ENCODE measurements around the gene RNASE9.

The RNASE9 gene

DNA sequence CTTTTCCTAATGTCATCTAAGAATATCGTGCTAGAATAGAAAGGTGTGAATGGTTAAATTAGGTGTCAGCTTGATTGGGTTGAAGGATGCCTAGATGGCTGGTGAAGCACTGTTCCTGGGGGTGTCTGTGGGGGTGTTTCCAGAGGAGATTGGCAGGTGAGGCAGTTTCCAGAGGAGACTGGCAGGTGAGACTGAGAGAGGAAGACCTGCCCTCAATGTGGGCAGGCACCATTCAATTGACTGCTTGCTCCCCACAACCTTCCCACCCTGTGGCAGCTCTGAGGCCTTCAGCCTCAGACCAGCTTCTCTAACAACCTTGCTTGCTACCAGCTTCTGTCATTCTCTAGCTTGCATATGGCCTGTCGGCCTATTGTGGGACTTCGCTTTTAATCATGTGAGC lies 9.2 kb downstream of the RNASE9 start:
- H3K36me3 ChIP-seq (ENCODE audit: control insufficient read depth in 1 of 2, insufficient read depth in 2 of 2, low read length in 2 of 2) = no peaks in the 10 kb centered on the region
- no peaks in the 10 kb centered on the region for H3K9me3 ChIP-seq (ENCODE audit: control insufficient read depth in 1 of 2, low read length in 2 of 2)
- H3K27ac ChIP-seq (ENCODE audit: low read length) = no peak overlapping the region
- no peaks in the 10 kb centered on the region for H3K27me3 ChIP-seq (ENCODE audit: low read depth, low read length)
- H3K4me3 ChIP-seq (ENCODE audit: low read depth in 1 of 2, low read length in 2 of 2) = no peak overlapping the region
- H3K4me1 ChIP-seq (ENCODE audit: control insufficient read depth in 1 of 2, insufficient read depth in 2 of 2, low read length in 2 of 2) = no peaks in the 10 kb centered on the region

DNA sequence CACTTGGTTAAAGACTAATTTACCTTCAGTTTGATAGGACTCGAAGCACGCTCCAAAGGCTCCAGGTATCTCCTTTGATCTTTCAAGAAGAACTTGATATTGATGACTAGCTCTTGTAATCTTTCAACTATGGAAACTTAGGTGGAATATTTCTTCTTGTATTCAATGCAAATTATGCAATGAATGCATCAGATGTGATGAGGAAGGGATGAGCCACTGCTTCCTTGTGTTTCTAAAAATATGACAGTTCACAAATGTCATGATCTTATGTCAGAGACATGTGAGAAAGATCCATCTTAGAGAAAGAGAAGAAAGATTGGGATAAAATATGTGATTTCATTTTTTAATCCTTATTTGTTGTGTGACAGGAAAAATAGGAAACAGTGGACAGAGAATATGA lies 9.9 kb downstream of the RNASE9 start:
- Histone ChIP-seq H3K36me3 (ENCODE audit: control insufficient read depth in 1 of 2, insufficient read depth in 2 of 2, low read length in 2 of 2) (no peaks in the 10 kb centered on the region), H3K4me3 (ENCODE audit: low read depth in 1 of 2, low read length in 2 of 2) (no peak overlapping the region), H3K9me3 (ENCODE audit: control insufficient read depth in 1 of 2, low read length in 2 of 2) (no peaks in the 10 kb centered on the region), H3K27me3 (ENCODE audit: low read depth, low read length) (no peaks in the 10 kb centered on the region), H3K4me1 (ENCODE audit: control insufficient read depth in 1 of 2, insufficient read depth in 2 of 2, low read length in 2 of 2) (no peaks in the 10 kb centered on the region), H3K27ac (ENCODE audit: low read length) (no peak overlapping the region)

DNA sequence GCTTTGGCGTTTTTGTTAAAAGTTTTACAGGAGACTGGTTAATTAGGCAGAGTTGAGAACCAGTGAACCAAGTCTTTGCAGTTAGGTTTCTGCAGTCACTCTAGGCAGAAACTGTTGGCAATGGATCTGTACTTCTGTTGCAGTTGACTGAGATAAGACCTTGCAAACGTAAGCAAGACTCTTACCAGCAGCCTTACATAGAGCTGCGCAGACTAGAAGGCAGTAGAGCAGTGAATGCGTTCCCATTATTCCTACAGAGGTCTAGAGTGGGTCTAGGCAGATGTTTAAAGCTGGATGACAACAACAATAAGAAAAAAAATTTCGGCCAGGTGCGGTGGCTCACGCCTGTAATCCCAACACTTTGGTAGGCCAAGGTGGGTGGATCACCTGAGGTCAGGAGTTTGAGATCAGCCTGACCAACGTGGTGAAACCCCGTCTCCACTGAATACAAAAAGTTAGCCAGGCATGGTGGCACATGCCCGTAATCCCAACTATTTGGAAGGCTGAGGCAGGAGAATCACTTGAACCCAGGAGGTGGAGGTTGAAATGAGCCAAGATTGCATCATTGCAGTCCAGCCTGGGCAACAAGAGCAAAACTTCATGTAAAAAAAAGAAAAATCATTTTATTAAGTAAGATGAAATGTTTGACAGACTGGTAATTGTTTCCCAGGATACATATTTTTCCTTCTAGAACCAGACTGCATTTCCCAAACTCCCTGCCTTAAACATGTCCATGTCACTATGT lies 12.3 kb downstream of the RNASE9 start:
- Histone ChIP-seq H3K4me1 (ENCODE audit: control insufficient read depth in 1 of 2, insufficient read depth in 2 of 2, low read length in 2 of 2) (no peaks in the 10 kb centered on the region), H3K27ac (ENCODE audit: low read length) (no peak overlapping the region), H3K9me3 (ENCODE audit: control insufficient read depth in 1 of 2, low read length in 2 of 2) (no peaks in the 10 kb centered on the region), H3K4me3 (ENCODE audit: low read depth in 1 of 2, low read length in 2 of 2) (no peak overlapping the region), H3K36me3 (ENCODE audit: control insufficient read depth in 1 of 2, insufficient read depth in 2 of 2, low read length in 2 of 2) (no peaks in the 10 kb centered on the region), H3K27me3 (ENCODE audit: low read depth, low read length) (no peaks in the 10 kb centered on the region)

DNA sequence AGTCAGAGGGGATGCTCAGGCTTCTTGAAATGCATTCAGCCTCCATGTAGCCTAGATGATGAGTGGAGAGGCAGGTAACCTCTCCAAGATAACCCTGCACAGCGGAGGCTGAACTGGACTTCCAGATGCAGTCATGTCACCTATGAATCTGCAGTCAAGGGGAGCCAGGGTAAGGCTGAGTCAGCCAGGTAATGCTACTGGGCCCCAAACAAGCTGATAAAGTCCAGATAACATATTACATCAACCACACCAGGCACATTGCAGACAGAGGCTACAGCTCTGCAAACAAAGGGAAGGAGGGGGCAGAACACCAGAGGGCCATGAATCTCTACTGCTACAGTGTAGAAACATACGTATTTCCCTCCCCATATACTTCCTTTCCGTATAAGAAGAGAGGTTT lies 14.0 kb downstream of the RNASE9 start:
- H3K27ac ChIP-seq (ENCODE audit: low read length) = no peak overlapping the region
- H3K4me1 ChIP-seq (ENCODE audit: control insufficient read depth in 1 of 2, insufficient read depth in 2 of 2, low read length in 2 of 2) = no peaks in the 10 kb centered on the region
- H3K4me3 ChIP-seq (ENCODE audit: low read depth in 1 of 2, low read length in 2 of 2) = no peak overlapping the region
- H3K36me3 ChIP-seq (ENCODE audit: control insufficient read depth in 1 of 2, insufficient read depth in 2 of 2, low read length in 2 of 2) = no peaks in the 10 kb centered on the region
- no peaks in the 10 kb centered on the region for H3K27me3 ChIP-seq (ENCODE audit: low read depth, low read length)
- H3K9me3 ChIP-seq (ENCODE audit: control insufficient read depth in 1 of 2, low read length in 2 of 2) = no peaks in the 10 kb centered on the region

DNA sequence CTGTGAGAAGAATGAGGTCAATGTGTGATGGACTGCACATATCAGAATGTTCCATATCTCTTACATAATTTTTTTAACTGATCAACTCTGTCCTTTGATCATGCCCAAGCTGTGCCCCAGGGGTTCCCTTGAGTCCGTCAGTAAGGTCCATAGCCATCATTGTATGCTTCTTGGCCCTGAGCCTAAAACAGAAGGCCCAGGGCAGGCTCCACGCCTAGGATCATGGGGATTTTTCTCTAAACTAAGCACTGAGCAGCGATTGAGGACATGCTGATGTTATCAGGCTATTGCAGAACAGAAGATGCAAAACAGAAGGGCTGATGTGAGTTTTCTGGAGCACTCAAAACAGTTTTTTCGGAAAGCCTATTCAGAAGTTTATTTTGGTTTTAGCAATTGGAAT lies 20.9 kb downstream of the RNASE9 start:
- no peak overlapping the region for H3K27ac ChIP-seq (ENCODE audit: low read length)
- H3K4me1 ChIP-seq (ENCODE audit: control insufficient read depth in 1 of 2, insufficient read depth in 2 of 2, low read length in 2 of 2) = no peaks in the 10 kb centered on the region
- no peaks in the 10 kb centered on the region for H3K36me3 ChIP-seq (ENCODE audit: control insufficient read depth in 1 of 2, insufficient read depth in 2 of 2, low read length in 2 of 2)
- no peak overlapping the region for H3K4me3 ChIP-seq (ENCODE audit: low read depth in 1 of 2, low read length in 2 of 2)
- H3K9me3 ChIP-seq (ENCODE audit: control insufficient read depth in 1 of 2, low read length in 2 of 2) = no peaks in the 10 kb centered on the region
- no peaks in the 10 kb centered on the region for H3K27me3 ChIP-seq (ENCODE audit: low read depth, low read length)

DNA sequence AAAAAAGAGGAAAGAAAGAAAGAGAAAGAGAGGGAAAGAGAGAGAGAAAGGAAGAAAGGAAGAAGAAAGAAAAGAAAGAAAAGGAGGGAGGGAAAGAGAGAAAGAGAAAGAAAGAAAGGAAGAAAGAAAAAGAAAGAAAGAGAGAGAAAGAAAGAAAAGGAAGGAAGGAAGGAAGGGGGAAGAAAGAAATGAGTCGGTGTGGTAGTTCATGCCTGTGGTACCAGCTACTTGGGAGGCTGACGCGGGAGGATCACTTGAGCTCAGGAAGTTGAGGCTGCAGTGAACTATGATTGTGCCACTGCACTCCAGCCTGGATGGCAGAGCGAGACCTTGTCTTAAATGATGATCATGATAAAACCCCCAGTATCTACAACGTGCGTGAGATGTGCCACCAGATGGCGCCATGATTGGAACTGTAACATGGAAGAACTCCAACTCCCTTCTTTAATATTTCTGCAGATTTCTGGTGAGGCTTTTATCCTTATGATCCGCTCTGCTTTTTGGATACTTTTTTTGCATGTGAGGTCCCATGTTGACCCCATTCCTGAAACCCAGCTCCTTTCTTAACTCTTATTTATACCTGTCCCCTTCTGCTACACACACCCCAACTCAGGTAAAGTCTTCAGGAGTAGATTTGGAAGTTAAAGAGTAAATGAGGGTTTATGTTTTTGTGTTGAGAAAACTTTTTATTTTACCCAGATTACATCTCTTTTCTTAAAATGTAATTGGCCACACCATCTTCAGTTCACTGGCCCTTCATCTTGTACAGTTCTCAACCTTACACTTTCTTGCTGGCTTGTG lies 29.9 kb downstream of the RNASE9 start:
- Histone ChIP-seq H3K27me3 (ENCODE audit: low read depth, low read length) (no peaks in the 10 kb centered on the region), H3K4me1 (ENCODE audit: control insufficient read depth in 1 of 2, insufficient read depth in 2 of 2, low read length in 2 of 2) (peaks cover 0 to 6% of the 10 kb centered on the region in 2 donors), H3K9me3 (ENCODE audit: control insufficient read depth in 1 of 2, low read length in 2 of 2) (no peaks in the 10 kb centered on the region), H3K36me3 (ENCODE audit: control insufficient read depth in 1 of 2, insufficient read depth in 2 of 2, low read length in 2 of 2) (no peaks in the 10 kb centered on the region), H3K4me3 (ENCODE audit: low read depth in 1 of 2, low read length in 2 of 2) (no peak overlapping the region), H3K27ac (ENCODE audit: low read length) (no peak overlapping the region)

DNA sequence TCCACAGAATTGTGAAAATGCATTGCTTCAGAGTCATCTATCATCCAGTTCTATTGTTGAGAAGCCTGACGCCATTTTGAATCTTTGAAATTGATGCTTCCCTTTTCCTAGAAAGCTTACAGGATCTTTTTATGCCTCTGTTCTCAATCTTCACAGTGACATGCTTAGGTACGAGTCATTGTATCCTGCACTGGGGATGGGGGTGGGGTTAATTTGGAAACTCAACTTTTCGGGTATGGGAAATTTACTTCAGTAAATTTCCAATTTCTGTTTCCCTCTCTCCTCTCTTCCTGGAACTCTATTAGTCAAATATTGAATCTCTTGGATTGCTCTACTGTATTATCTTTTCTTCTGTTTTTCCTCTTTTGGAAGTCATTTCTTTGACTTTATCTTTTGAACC lies 31.0 kb downstream of the RNASE9 start:
- Histone ChIP-seq H3K27ac (ENCODE audit: low read length) (no peak overlapping the region), H3K36me3 (ENCODE audit: control insufficient read depth in 1 of 2, insufficient read depth in 2 of 2, low read length in 2 of 2) (no peaks in the 10 kb centered on the region), H3K4me1 (ENCODE audit: control insufficient read depth in 1 of 2, insufficient read depth in 2 of 2, low read length in 2 of 2) (peaks cover 0 to 6% of the 10 kb centered on the region in 2 donors), H3K9me3 (ENCODE audit: control insufficient read depth in 1 of 2, low read length in 2 of 2) (no peaks in the 10 kb centered on the region), H3K27me3 (ENCODE audit: low read depth, low read length) (no peaks in the 10 kb centered on the region), H3K4me3 (ENCODE audit: low read depth in 1 of 2, low read length in 2 of 2) (no peak overlapping the region)

DNA sequence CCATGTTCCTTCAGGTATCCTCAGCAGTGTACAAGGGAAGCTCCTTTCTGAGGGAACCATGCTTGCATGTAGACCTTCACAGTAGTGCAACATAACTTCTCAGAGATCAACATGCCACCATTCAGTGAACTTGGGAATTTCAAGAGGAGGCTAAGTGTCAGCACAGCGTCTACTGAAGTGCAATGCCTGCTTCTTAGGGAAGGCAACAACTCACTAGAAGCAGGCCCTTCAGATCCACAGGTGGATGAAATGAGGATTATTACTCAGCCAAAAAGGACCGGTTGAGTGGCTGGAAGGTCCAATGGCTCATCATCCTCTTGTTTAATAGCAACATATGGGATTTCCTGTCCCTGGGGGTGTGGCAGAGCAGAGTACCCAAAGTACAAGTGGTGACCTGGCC lies 36.8 kb downstream of the RNASE9 start:
- H3K9me3 ChIP-seq (ENCODE audit: control insufficient read depth in 1 of 2, low read length in 2 of 2) = peaks cover 0 to 4% of the 10 kb centered on the region in 2 donors
- no peak overlapping the region for H3K4me3 ChIP-seq (ENCODE audit: low read depth in 1 of 2, low read length in 2 of 2)
- H3K27ac ChIP-seq (ENCODE audit: low read length) = no peak overlapping the region
- H3K27me3 ChIP-seq (ENCODE audit: low read depth, low read length) = no peaks in the 10 kb centered on the region
- H3K4me1 ChIP-seq (ENCODE audit: control insufficient read depth in 1 of 2, insufficient read depth in 2 of 2, low read length in 2 of 2) = no peaks in the 10 kb centered on the region
- no peaks in the 10 kb centered on the region for H3K36me3 ChIP-seq (ENCODE audit: control insufficient read depth in 1 of 2, insufficient read depth in 2 of 2, low read length in 2 of 2)

DNA sequence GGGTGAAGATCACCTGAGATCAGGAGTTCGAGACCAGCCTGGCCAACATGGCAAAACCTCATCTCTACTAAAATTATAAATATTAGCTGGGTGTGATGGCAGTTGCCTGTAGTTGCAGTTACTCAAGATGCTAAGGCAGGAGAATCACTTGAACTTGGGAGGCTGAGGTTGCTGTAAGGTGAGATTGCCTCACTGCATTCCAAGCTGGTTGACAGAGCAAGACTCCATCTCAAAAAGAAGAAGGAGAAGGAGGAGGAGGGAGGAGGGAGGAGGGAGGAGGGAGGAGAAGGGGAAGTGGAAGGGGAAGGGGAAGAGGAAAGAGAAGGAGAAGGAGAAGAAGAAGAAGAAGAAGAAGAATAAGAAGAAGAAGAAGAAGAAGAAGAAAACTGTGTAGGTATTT lies 38.5 kb downstream of the RNASE9 start:
- Histone ChIP-seq H3K9me3 (ENCODE audit: control insufficient read depth in 1 of 2, low read length in 2 of 2) (peaks cover 0 to 4% of the 10 kb centered on the region in 2 donors), H3K4me3 (ENCODE audit: low read depth in 1 of 2, low read length in 2 of 2) (no peak overlapping the region), H3K36me3 (ENCODE audit: control insufficient read depth in 1 of 2, insufficient read depth in 2 of 2, low read length in 2 of 2) (no peaks in the 10 kb centered on the region)

DNA sequence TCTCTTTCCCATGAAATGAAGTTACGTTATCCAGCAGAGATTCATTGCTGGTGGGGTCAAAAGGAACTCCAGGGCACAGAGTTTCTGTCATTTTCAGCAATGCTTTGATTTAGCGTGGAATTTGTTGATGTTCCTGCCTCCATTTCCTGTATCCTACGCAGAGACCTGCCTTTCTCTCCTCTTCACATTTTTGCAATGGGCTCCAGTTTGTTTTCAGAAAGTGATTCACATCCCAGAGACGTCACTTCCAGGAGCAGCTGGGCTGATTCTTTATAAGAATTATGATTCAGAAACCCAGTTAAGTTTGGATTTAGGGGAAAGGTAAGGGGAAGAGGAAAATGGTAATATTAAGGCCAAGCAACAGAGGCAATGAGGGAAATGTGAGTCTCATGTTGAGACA lies 43.9 kb downstream of the RNASE9 start:
- Histone ChIP-seq H3K27me3 (ENCODE audit: low read depth, low read length) (no peaks in the 10 kb centered on the region), H3K4me3 (ENCODE audit: low read depth in 1 of 2, low read length in 2 of 2) (no peak overlapping the region)

More for the DNA sequence above, 38.5 kb downstream of the RNASE9 start:
- H3K4me1 ChIP-seq (ENCODE audit: control insufficient read depth in 1 of 2, insufficient read depth in 2 of 2, low read length in 2 of 2) = no peaks in the 10 kb centered on the region
- no peaks in the 10 kb centered on the region for H3K27me3 ChIP-seq (ENCODE audit: low read depth, low read length)
- no peak overlapping the region for H3K27ac ChIP-seq (ENCODE audit: low read length)

DNA sequence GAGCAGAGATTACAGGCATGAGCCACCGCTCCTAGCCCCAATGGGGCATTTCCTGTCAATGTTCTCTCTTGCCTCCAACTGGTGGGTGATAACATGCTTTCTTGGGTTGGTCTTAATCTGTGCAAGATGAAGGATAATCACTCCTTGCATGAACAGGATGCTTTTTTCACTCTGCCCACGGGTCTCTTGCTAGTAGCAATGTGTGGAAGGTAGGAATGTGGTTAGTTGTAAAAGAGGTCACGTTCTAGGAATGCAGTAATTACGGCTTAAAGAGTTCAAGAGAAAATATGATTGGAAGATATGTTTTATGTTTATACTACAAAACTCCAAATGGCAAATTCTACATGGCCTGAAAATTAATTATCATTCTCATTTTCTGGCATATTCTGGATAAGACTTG lies 45.0 kb downstream of the RNASE9 start:
- no peaks in the 10 kb centered on the region for H3K4me1 ChIP-seq (ENCODE audit: control insufficient read depth in 1 of 2, insufficient read depth in 2 of 2, low read length in 2 of 2)

More for the DNA sequence above, 43.9 kb downstream of the RNASE9 start:
- peaks cover 0 to 4% of the 10 kb centered on the region in 2 donors for H3K9me3 ChIP-seq (ENCODE audit: control insufficient read depth in 1 of 2, low read length in 2 of 2)
- no peak overlapping the region for H3K27ac ChIP-seq (ENCODE audit: low read length)
- H3K36me3 ChIP-seq (ENCODE audit: control insufficient read depth in 1 of 2, insufficient read depth in 2 of 2, low read length in 2 of 2) = no peaks in the 10 kb centered on the region
- H3K4me1 ChIP-seq (ENCODE audit: control insufficient read depth in 1 of 2, insufficient read depth in 2 of 2, low read length in 2 of 2) = no peaks in the 10 kb centered on the region

More for the DNA sequence above, 45.0 kb downstream of the RNASE9 start:
- no peaks in the 10 kb centered on the region for H3K36me3 ChIP-seq (ENCODE audit: control insufficient read depth in 1 of 2, insufficient read depth in 2 of 2, low read length in 2 of 2)
- H3K4me3 ChIP-seq (ENCODE audit: low read depth in 1 of 2, low read length in 2 of 2) = no peak overlapping the region
- no peak overlapping the region for H3K27ac ChIP-seq (ENCODE audit: low read length)
- no peaks in the 10 kb centered on the region for H3K27me3 ChIP-seq (ENCODE audit: low read depth, low read length)
- H3K9me3 ChIP-seq (ENCODE audit: control insufficient read depth in 1 of 2, low read length in 2 of 2) = peaks cover 0 to 4% of the 10 kb centered on the region in 2 donors

All from muscle layer of duodenum (tissue), 2 donors.